Aorta (tissue), 5 donors: ENCODE data around the gene TMPRSS5. TPM values are rescaled to one million over a fixed set of nuclear protein-coding genes. Genes with fewer than 3 reads are reported as not detected.
"Not testable (repeated sequence)": the region's sequence is repeated elsewhere in the genome, so short reads cannot be mapped to it uniquely, and the experiment has no call there.

Source experiments
- ATAC-seq: fragments of 200-7000 bp; cut with Tn5 transposase; one replicate; pipeline ENCODE4 v1.9.1; 2022; ENCODE audit warnings: moderate library complexity; ENCODE audit not compliant: low FRiP score
- DNase-seq, 2 donors: peaks; one replicate each; pipeline ENCODE4 v3.0.0-alpha.2; 2020
- H3K27ac ChIP-seq, 2 donors: one replicate each; pipeline ENCODE4 v1.5.1; 2013; ENCODE audit warnings: low read length in 2 of 2, mild to moderate bottlenecking in 2 of 2, moderate library complexity in 2 of 2, control low read depth in 1 of 2, inconsistent platforms in 1 of 2, low read depth in 1 of 2
- H3K27me3 ChIP-seq, 2 donors: one replicate each; pipeline ENCODE4 v1.6.1; 2013; ENCODE audit warnings: control low read depth in 1 of 2, low read length in 1 of 2, mild to moderate bottlenecking in 1 of 2, moderate library complexity in 1 of 2; ENCODE audit not compliant: insufficient read depth in 2 of 2, control insufficient read depth in 1 of 2
- H3K36me3 ChIP-seq, 2 donors: one replicate each; pipeline ENCODE4 v1.6.1; 2013; ENCODE audit warnings: control low read depth in 1 of 2, low read length in 1 of 2, mild to moderate bottlenecking in 1 of 2; ENCODE audit not compliant: insufficient read depth in 2 of 2, control insufficient read depth in 1 of 2
- H3K4me1 ChIP-seq, 2 donors: one replicate each; pipeline ENCODE4 v1.6.1; 2013; ENCODE audit warnings: low read length in 2 of 2, control low read depth in 1 of 2, mild to moderate bottlenecking in 1 of 2, moderate library complexity in 1 of 2; ENCODE audit not compliant: insufficient read depth in 2 of 2, control insufficient read depth in 1 of 2
- H3K4me3 ChIP-seq, 2 donors: one replicate each; pipeline ENCODE4 v1.5.1; 2013; ENCODE audit warnings: low read length in 2 of 2, control low read depth in 1 of 2, mild to moderate bottlenecking in 1 of 2
- H3K9me3 ChIP-seq: one replicate; pipeline ENCODE4 v1.6.1; 2013; ENCODE audit warnings: mild to moderate bottlenecking, low read length; ENCODE audit not compliant: control insufficient read depth
- WGBS, 2 donors: extraction: QIAGEN DNeasy Blood & Tissue Kit; methylation state at CpG; one replicate each; pipeline ENCODE4 v1.1.7; 2013; 5-methylcytosine and 5-hydroxymethylcytosine counted together
- intact Hi-C, 2 donors: fragments of 100-400 bp; cut with DNase I; formaldehyde crosslinking; loops; one replicate each; pipeline versions ENCODE4 v1.14.2 to v1.15.0; 2022
- polyA plus RNA-seq, 2 donors: library from polyadenylated mRNA; stranded (reverse); fragments of 200-250 nt; gene quantifications; one replicate each; pipeline ENCODE4 v1.2.3, GENCODE V29; 2013
- total RNA-seq, 2 donors: library from RNA; stranded (reverse); fragmentation: NEBNext Ultra II Directional; extraction: Animal tissue kit (Norgen Biotek cat#: 25700); gene quantifications; one replicate each; pipeline ENCODE4 v1.2.1, GENCODE V29; 2021
- donor health status: healthy with polysubstance abuse.
- donor health status: Bipolar disorder and iron deficiency.
- donor health status: DM: no; HTN: no; CAD: no.
- donor health status: DM: no; HTN: no; CAD: no.
- donor health status: DM: yes; HTN: yes; CAD: no.

The TMPRSS5 gene
- total and polyA plus RNA-seq, 4 donors, result 1.8 to 2.2 (median 2.0) TPM; not detected in 1

GRCh38 chr11:113677685-113678084 lies 28.4 kb downstream of the TMPRSS5 start:
- peaks cover 6 to 15% of the 10 kb centered on the region in 2 donors for H3K4me1 ChIP-seq
- no peak overlapping the region for H3K27ac ChIP-seq
- WGBS, 2 donors, result 43 to 45% methylated on average over 5 of the region's 5 CpGs
- no peak for DNase-seq
- H3K9me3 ChIP-seq, result no peaks in the 10 kb centered on the region
- H3K27me3 ChIP-seq, result no peaks in the 10 kb centered on the region
- ATAC-seq, result no peak
- intact Hi-C loops, result no loop called here
- H3K36me3 ChIP-seq, result no peaks in the 10 kb centered on the region
- H3K4me3 ChIP-seq, result no peak overlapping the region

- Histone ChIP-seq H3K4me3 (no peak overlapping the region), H3K4me1 (peaks cover 6 to 15% of the 10 kb centered on the region in 2 donors), H3K9me3 (no peaks in the 10 kb centered on the region), H3K36me3 (no peaks in the 10 kb centered on the region), H3K27me3 (no peaks in the 10 kb centered on the region), H3K27ac (peak overlapping the region; percentile 39 to 87)
- no peak for DNase-seq
- intact Hi-C loops, result no loop called here
- ATAC-seq, result no peak
- WGBS, 2 donors, result 5 to 6% methylated on average over 5 of the region's 5 CpGs
These were observed 30.5 kb downstream of the TMPRSS5 start for GRCh38 chr11:113675565-113675964.

- ATAC-seq, result no peak
- no peak overlapping the region for H3K4me3 ChIP-seq
- intact Hi-C loops, result no loop called here
These were observed 31.0 kb downstream of the TMPRSS5 start for GRCh38 chr11:113675003-113675561.

GRCh38 chr11:113674397-113674685 lies 31.8 kb downstream of the TMPRSS5 start:
- no peaks in the 10 kb centered on the region for H3K9me3 ChIP-seq
- no peak overlapping the region for H3K27ac ChIP-seq
- WGBS, 2 donors, result 20 to 32% methylated on average over 3 of the region's 3 CpGs
- DNase-seq, result no peak
- no peak for ATAC-seq
- peaks cover 6 to 15% of the 10 kb centered on the region in 2 donors for H3K4me1 ChIP-seq
- H3K4me3 ChIP-seq, result no peak overlapping the region
- intact Hi-C loops, result no loop called here
- no peaks in the 10 kb centered on the region for H3K36me3 ChIP-seq
- no peaks in the 10 kb centered on the region for H3K27me3 ChIP-seq

More at GRCh38 chr11:113675003-113675561, 31.0 kb downstream of the TMPRSS5 start:
- Histone ChIP-seq H3K9me3 (no peaks in the 10 kb centered on the region), H3K4me1 (peaks cover 6 to 15% of the 10 kb centered on the region in 2 donors), H3K27ac (peak overlapping the region; percentile 2 to 17), H3K36me3 (no peaks in the 10 kb centered on the region), H3K27me3 (no peaks in the 10 kb centered on the region)
- 32% methylated on average over 5 of the region's 5 CpGs for whole genome bisulfite sequencing, 2 donors
- no peak for DNase-seq

- H3K36me3 ChIP-seq, result no peaks in the 10 kb centered on the region
- no peak overlapping the region for H3K27ac ChIP-seq
- DNase-seq (no peak), ATAC-seq (no peak)
- no peak overlapping the region for H3K4me3 ChIP-seq
- H3K9me3 ChIP-seq, result no peaks in the 10 kb centered on the region
- intact Hi-C loops, result no loop called here
- peaks cover 6 to 15% of the 10 kb centered on the region in 2 donors for H3K4me1 ChIP-seq
- 87 to 92% methylated on average over 4 of the region's 4 CpGs for whole genome bisulfite sequencing, 2 donors
- H3K27me3 ChIP-seq, result no peaks in the 10 kb centered on the region
These were observed 32.3 kb downstream of the TMPRSS5 start for GRCh38 chr11:113673550-113674396.

- H3K27ac ChIP-seq, DNase-seq, intact Hi-C loops, H3K9me3 ChIP-seq, H3K4me3 ChIP-seq, H3K36me3 ChIP-seq, H3K27me3 ChIP-seq, ATAC-seq: not testable (repeated sequence)
- WGBS, 2 donors, result 97 to 98% methylated on average over 3 of the region's 3 CpGs
- peaks cover 6 to 15% of the 10 kb centered on the region in 2 donors for H3K4me1 ChIP-seq
These were observed 34.2 kb downstream of the TMPRSS5 start for GRCh38 chr11:113671914-113672313.

GRCh38 chr11:113670831-113671215 lies 35.3 kb downstream of the TMPRSS5 start:
- H3K27me3 ChIP-seq, result no peaks in the 10 kb centered on the region
- peaks cover 3 to 6% of the 10 kb centered on the region in 2 donors for H3K4me1 ChIP-seq
- H3K4me3 ChIP-seq, result no peak overlapping the region
- intact Hi-C loops, result no loop called here
- DNase-seq, result no peak
- H3K9me3 ChIP-seq, result no peaks in the 10 kb centered on the region
- WGBS, 2 donors, result 72 to 79% methylated on average over 3 of the region's 3 CpGs
- no peak for ATAC-seq
- H3K27ac ChIP-seq, result no peak overlapping the region
- H3K36me3 ChIP-seq, result no peaks in the 10 kb centered on the region

- no peak overlapping the region for H3K27ac ChIP-seq
- no peak for DNase-seq
- intact Hi-C loops, result no loop called here
These were observed 35.8 kb downstream of the TMPRSS5 start for GRCh38 chr11:113670149-113670830.

More at GRCh38 chr11:113670149-113670830, 35.8 kb downstream of the TMPRSS5 start:
- no peak overlapping the region for H3K4me3 ChIP-seq
- H3K36me3 ChIP-seq, result no peaks in the 10 kb centered on the region
- no peak for ATAC-seq
- peaks cover 1 to 6% of the 10 kb centered on the region in 2 donors for H3K4me1 ChIP-seq
- H3K27me3 ChIP-seq, result no peaks in the 10 kb centered on the region
- H3K9me3 ChIP-seq, result no peaks in the 10 kb centered on the region
